ENCODE data around the gene ZHX3.
"Not testable (repeated sequence)": the region's sequence is repeated elsewhere in the genome, so short reads cannot be mapped to it uniquely, and the experiment has no call there.

The ZHX3 gene

DNA sequence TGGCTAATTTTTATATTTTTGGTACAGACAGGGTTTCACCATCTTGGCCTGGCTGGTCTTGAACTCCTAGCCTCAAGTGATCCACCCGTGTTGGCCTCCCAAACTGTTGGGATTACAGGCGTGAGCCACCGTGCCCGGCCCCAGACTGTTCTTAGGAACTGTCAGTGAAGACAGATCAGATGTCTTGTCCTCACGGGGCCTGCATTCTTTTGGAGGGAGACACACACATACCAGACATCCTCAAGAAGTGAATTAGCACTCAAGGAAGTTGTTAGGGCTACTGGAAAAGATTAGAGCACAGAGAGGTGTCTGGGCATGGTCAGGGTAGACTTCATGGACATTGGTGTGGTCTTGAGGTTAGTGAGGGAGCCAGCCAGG lies 12.8 kb upstream of the ZHX3 start:
- DNase-seq, result no peak

DNA sequence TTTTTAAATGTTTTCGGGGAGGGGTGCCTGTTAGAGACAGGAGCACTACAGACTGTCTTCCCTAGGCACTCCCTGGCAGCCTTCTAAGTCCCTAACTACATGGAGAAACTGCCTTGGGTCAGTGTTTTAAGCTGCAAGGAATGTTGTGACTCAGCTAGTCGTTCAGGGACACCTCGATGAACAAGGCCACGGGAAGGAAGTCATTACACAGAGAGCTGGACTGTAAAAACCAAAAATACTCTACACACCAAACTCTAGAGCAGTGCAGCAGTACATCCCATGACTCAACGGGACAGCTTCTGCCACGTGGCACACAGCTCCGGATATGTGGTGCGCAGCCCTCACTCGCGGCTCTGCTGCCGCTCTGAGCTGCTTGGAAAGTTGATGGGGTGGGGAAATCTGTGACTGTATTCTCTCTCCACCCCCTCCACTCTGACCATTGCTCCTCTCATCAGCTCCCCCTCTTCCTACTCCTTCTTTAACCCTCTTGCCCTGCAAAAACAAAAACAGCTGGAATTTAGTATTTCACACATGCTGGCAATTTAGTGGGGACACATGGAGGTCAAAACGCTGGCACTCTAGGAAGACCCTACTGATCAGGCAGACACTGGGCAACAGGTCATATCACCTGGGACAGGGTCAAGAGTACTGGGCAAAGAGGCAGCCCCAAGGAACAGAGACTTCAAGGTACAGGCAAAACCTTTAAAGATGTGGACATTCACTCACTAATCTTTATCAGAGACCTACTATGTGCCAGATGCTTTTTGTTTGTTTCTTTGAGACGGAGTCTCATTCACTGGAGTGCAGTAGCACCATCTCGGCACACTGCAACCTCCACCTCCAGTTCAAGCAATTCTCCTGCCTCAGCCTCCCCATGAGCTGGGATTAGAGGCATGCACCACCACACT lies 12.2 kb upstream of the ZHX3 start:
- peak; percentile 62 to 68 for DNase-seq

DNA sequence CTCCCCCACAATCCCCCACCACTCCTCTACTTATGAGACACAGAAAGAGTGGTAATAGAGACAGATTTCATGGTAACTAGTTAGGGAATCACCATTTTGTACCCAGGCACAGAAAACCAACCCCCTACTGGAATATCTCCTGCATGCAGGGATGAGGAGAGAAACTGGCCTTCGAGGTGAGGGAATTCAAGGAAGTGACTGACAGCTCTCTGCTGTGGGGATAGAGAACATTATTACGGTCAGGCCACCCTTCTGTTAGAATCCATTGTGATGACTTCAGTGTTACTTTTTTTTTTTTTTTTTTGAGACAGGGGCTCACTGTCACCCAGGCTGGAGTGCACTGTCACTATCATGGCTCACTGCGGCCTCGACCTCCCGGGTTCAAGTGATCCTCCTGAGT lies 9.6 kb upstream of the ZHX3 start:
- DNase-seq, result no peak

DNA sequence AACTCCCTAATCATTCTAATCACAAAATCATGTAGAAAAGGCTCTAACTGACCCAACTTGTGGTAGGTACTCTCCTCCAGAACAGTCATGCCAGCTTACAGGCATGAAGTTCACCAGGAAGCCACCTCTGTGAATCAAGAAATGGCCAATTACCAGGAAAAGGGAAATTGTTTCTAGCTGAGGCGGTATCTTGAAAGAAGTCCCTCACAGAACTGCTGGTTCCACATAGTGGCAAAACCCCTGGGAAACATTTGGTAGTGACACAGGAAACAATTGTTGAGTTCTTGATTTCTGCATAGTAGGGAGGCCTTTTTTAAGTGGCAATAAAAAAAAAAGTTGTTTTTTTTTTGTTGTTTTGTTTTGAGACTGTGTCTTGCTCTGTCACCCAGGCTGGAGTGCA lies 3.4 kb upstream of the ZHX3 start:
- no peak for DNase-seq

DNA sequence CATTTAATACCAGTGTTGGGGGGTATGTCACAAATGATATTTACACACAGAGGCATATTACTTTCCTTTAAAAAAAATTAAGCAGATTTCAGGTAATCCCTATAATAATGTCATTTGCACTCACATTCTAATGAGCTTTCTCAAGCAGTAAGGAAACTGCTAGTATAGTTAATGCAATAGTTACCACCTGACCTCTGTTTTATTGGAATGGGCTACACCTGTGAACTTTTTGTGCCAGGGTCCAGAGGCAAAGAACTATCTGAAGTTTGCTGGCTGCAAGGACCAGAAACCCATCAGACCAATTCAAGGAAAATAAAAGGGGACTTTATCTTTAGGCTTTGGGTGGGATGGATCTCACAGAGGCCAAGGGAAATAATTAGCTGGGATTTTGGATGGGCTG lies 2.9 kb upstream of the ZHX3 start:
- DNase-seq, result no peak

DNA sequence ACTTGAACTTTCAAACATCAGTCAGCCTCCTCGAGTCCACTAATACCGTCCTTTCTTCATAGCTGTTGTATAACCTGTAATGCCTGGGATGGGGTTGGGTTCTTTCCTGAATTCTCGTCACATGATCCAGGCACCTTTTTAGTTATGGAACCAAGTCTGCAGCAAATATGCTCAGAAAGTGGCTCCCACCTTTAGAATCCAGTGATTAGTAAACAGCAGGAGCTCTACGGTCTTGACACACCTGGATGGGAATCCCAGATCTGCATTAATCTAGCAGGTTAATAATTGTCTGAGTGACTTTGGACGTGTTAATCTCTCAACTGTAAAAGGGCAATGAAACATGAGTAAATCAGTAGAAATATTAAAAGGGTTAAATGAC lies 729 bp upstream of the ZHX3 start:
- DNase-seq, result no peak

DNA sequence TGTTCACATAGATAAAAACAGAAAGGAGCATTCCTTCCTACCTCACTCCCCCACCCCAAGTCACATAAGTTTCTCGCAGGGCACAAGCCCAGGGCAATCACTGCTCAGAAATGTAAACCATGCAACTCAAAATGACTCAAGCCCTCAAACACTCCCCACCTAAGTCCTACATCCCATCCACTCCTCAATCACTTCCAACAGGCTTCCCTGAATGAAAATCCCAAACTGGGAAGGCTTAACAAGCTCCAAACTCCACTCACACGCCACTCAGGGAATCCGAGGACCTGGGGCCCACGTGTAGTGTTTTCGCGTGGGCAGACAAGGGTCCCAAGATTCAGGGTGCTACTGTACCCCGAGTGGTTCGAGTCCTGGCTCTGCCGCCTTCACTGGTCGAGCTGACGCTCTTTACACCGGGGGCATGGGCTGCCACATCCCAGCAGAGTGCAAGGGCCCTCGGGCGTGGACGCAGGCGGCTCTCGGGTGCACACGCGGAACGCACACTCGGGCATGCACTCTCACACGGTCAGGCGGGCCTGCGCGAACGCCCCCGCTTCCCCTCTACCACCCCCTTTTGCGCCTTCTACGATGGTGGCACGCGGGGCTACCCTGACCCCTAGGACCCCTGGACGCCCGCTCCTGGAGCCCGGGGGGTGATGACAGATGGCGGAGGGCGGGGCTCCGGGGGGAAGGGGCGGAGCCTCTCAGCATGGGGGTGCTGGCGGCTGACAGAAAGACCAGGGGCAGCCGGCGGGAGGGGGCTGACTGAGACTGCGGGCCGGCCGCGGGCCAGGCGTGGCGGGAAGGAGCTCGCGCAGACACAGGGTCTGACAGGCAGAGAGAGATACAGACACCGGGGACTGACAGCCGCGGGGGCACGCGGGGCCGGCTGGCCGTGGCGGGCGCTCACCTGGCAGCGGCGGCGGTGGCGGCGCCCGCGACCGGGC lies 657 bp downstream of the ZHX3 start:
- peak; percentile 74 to 76 for DNase-seq

DNA sequence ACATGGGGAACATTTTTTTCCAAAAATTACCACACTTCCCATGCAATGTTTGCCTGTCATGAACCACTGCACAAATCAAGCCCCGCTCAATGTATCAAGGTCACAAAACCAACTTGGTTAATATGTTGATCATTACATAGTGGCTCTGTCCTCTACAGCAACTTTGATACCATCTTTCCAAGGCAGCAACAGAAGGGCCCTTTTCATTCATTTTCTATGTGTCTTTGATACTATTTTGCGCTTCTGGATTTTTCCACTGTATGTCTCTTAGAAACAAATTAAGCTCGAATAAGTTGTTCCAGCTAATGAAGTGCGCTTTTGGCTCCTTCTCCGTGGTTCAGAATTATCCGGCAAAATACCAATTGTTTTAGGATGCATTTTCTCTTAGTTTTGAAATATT lies 1.5 kb downstream of the ZHX3 start:
- no peak for DNase-seq

DNA sequence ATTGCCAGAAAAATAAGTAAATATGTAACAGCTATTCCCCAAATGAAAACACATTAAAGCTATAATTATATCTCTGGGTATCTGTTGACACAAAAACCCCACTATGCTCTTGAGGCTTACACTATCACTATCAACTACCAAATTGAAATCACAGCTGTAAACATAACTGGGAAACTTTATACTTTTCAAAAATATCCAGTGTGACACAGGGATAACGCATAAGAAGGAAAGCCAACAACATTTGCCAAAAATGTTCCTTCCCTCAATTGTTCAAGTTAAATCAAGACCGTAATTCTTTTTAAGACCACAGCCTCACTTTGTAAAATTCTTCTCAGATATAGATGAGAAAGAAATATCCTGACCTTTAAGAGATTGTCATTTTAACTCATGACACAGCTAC lies 3.1 kb downstream of the ZHX3 start:
- DNase-seq, result no peak

DNA sequence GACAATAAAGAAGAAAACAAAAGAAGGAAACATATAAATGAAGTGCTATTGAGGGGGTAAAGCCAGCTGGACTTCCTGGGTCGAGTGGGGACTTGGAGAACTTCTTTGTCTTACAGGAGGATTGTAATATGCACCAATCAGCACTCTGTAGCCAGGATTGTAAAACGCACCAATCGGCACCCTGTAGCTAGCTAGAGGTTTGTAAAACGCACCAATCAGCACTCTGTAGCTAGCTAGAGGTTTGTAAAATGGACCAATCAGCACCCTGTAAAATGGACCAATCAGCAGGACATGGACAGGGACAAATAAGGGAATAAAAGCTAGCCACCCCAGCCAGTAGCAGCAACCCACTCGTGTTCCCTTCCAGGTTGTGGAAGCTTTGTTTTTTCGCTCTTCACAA lies 5.5 kb downstream of the ZHX3 start:
- not testable (repeated sequence) for DNase-seq

DNA sequence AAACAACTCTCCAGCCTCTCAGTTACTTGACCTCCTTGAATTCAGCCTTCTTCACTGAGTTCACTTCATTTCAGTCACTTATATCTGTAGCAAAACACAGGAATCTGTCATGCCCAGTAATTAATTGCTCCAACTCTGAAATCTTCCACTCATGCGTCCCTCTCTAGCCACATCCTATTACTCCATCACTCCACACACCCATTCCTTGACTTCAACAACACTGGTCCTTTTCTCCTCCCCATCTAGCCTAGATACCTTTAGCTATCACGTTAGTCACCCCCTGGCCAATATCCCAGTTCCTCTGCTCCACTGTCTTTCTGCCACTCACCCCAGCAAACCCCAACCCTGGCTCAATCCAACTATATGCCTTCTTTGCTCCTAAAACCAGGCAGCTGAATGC lies 7.7 kb downstream of the ZHX3 start:
- no peak for DNase-seq

DNA sequence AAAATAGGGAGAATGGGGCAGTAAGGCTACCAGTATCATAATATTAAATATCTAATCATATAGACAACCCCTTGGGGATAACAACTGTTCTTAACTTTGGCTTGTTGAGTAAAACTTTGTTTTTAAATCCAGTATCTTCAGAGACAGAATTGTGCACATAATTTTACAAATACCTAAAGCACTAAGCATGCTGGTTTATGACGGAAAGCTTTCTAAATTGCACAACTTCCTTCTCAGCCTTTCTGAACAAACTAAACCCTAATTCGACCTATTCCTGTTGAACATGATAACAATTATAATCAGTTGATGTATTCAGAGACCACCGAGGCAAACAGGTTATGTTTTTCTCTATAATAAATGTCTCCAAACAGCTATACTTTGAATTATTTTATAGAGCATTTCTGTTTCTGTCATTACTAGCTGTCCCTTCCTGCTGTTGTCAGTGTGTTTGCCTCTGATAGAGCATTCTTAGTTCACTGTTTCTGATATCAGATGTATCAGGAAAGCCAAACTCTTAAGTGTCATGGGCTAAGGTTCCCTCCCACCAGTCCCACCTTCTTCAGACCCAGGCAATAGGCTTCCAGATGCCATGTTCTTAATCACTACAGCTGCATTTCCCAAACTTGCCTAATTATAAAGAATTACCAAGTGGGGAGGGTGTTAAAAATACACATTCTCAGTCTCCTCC lies 8.7 kb downstream of the ZHX3 start:
- DNase-seq, result no peak

DNA sequence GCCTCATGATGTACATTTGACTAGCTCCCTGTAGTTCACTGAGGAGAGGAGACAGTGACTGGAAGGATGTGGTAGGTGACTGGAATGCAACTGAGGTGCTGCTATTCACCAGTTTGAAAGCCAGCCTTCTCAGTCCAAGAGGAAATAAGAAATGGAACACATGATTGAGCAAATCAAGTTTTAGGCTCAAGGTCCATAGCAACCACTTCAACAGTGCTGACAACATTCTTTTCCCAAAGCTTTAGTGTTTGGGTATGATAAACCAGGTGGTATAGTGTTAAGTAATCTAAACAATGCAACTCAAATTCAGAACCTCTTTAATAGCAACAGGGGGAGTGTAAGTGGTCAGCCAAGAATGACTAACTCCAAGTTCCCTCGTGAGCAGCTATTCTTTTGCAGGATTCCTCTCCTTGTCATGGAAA lies 9.2 kb downstream of the ZHX3 start:
- DNase-seq, result no peak

DNA sequence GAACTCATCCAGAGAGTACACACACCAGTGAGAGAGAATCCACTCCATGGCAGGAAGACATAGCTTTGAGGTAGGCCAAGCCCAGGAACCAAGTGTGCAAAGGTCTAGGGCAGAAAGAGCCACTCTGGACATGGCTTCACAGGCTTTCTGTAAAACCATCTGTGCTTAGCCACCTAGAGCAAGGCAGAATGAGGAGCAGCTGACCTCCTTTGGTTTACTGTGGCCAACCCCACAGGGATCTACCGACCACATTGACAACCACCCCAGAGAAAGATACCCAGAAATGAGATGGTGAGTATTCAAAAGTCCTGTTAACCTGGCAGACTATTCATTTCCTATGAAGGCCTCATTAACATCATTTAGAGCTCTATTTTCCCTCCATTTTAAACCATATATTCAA lies 10.5 kb downstream of the ZHX3 start:
- no peak for DNase-seq

DNA sequence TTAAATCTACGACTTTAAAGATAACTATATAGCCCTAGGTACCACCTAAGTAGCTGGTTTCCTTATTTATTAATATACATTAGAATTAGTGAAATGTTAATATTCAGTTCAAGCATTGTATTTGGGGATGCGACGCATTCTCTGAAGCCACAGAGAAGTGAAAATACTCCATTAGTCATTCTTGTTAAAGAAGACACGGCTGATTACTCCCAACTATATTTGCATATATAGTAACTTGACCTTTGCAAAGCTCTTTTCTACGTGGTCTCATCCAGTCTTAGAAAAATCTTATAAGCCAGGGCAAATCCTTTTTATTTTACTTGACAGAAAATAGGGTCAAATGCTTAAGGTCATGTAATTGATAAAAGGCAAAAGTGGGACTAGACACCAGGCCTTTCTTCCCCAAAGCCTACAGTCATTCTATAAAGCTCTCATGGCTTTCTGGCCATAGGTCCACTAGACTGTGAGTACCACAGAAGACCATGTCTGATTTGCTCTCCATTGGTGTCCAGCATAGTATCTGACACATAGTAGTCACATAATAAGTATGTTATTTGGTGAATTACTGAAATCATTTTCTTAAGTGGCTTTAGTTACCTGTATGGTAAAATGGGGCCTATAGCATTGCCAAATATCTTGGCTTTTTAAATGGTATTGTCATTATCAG lies 11.3 kb downstream of the ZHX3 start:
- DNase-seq, result no peak

DNA sequence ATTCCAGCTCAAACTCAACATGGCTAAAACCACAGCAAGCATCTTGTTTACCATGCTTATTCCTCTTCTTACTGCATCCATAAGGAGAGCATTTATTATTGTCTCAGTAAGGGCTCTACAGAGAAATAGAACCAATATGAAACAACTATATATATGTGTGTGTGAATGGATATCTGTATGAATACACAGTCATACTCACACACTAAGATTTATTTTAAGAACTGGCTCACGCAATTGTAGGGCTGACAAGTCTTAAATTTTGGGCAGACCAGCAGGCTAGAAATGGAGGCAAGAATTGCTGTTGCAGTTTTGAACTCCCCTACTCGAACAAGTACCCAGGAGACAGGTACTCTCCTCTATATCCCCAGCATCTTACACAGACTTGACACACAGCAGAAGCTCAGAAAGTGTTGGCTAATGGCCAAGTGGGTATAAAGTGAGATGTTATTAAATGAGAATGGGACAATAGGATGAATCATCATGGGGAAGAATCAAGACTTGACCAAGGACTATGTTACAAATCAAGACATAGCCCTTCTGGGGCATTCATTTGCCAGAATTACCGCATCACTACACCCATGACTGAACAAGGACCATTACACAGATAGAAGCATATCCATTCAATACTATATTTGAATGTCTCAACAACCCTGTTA lies 13.0 kb downstream of the ZHX3 start:
- no peak for DNase-seq

DNA sequence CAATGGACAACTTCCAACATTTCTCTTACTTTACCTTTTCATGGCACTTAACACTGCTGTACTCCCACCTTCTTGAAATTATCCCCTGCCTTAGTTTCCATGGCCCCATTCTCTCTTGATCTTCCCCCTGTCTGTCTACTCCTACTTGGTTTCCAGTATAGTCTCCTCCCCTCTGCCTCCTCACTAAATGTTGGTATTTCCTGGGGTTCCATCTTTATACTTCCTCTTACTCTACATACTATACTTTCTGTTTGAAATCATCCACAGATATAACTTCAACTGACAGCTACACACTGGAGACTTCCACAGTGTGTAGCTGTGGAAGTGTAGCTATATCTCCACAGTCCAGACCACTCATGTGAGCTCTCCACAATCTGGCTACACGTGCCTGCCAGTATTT lies 13.5 kb downstream of the ZHX3 start:
- no peak for DNase-seq

DNA sequence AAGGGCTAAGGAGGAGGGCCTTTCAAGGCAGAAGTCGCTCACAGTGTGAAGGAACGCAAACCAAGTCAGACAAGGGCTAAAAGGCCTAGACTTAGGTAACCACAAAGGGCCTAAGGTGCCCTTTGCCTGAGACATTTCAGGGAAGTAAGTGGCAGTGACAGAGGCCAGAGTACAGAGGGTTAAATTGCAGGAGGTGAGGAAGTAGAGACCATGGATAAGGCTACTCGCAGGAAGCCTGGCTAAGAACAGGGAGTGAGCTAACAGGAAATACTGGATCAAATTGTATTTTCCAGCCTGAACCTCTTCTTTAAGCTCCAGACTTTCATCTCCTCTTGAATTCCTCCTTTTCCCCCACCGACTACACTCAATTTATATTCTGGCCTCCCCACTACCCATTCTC lies 16.6 kb downstream of the ZHX3 start:
- DNase-seq, result no peak

DNA sequence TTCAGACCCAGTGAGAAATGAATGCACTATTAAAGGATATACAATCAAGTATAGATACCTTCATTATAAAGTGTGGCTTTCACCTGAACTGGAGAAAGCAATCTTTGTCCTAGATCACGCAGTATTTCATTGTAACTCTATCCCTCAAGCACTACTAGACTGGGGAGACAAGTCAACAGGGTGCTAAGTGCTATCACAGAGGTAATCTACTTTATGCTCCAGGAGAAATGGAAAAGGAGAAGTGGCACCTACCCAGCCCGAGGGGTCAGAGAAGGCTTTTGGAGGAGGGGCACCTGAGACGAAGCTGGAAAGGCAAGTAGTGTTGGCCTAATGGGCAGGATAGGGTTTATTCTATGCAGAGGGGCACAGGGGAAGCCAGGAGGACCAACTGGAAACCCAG lies 17.1 kb downstream of the ZHX3 start:
- DNase-seq, result no peak

DNA sequence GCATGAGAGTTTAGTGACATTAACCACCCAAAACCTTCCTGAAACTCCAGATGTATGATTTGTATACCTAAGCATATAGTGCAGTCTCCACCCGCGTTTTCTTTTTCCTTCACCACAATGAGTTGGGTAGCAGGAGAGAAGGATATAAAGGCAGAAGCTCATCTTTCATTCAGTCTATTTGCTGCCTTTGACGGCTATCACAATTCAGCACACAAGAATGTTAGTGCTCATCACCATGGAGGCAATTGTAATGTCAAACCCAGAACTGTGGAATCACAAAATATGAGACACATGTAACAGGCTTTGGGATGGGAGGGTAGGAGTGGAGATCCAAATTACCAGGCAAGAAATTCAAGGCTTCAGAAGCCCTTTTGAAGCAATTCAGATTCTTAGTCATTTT lies 17.6 kb downstream of the ZHX3 start:
- DNase-seq, result no peak

DNA sequence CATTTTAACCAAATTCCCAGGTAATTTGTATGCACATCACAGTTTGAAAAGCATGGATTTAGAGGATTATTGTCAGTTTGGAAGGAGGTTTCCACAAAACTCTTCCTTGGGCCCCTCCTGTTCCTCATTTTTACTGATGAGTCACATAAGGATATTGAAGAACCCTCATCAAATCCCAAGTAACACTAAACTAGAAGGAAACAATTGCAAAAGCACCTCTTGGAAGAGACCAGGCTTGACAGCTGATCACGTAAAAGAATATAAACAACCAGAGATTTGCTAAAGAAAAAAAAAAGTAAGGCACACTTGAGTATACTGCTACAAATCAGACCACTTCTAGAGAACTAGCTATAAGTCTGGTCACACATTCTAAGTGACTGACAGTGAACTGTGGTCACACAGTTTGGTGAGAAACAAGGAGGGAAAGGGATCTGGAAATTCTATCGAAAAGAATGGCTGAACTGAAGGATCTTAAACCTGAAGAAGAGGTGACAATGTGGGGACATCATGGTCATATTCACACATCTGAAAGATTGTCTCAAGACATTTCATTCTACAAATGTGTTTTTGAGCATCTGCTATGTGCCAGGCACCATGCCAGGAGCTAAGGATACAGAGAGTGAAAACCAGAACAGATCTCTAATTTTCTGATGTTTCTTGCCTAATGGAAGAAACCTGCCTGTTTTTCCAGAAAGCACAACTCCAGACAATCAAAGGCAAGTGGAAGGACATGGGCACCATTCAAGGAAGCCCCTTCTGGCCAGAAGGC lies 24.1 kb downstream of the ZHX3 start:
- DNase-seq, result no peak
